NCI-H2196 (cell line): ENCODE measurements around the gene CD99L2.
"Not testable (repeated sequence)": the region's sequence is repeated elsewhere in the genome, so short reads cannot be mapped to it uniquely, and the experiment has no call there.

Experiments
- DNase-seq: peaks from one replicate; lab custom pipeline; 2025; ENCODE audit not compliant: unreplicated experiment; lab: John Stamatoyannopoulos, UW

The CD99L2 gene

DNA sequence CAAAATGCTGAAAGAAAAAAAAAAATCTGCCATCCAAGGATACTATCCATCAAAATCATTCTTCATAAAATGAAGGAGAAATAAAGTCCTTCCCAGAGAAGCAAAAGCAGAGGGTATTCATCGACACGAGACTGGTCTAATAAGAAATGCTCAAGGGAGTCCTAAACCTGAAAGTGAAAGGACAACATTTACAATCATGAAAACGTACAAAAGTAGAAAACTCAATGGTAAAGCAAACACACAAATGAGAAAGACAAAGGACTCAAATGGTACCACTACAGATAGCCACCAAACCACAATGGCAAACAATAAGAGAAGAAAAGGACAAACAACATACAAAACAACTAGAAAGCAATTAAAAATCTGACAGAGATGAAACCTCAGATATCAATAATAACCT lies 41.0 kb downstream of the CD99L2 start:
- DNase-seq: no peak

GRCh38 chrX:150856785-150857184 lies 41.7 kb downstream of the CD99L2 start:
- no peak for DNase-seq

DNA sequence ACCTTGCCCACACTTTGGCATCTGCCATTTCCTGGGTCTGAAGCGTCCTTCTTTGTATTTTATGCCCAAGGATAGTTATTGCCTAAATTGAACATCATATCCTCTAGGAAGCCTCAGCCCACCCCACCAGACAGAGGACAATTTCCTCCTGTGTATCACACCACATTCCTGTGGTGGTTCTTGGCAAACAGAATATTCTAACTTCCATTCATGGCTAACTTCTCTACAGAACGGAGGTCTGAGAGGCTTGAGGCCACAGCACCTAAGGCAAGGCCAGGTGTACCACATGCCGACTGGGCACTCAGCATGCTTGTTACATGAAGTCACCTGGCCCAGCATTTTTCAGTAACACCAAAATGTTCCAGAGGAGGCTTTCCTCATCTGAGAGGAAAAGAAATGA lies 42.4 kb downstream of the CD99L2 start:
- DNase-seq: peak; percentile 10

DNA sequence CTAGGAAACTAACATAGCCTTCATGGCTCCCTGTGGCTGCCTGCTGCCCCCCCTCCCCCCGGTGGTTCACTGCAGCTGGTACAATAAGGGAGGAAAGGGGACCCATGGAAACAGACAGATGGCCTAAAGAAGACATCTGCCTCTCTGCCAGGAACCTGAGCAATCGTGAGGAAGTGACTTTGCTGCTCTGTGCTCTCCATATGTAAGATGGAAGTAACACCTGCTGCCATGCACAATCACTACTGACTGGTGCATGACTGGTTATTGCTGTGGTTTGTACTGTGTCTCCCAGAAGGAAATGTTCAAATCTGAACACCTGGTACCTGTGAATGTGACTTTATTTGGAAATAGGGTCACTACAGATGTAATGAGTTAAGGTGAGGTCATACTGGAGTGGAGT lies 43.6 kb downstream of the CD99L2 start:
- peak; percentile 35 for DNase-seq

GRCh38 chrX:150849996-150850720 lies 48.3 kb downstream of the CD99L2 start:
- no peak for DNase-seq

DNA sequence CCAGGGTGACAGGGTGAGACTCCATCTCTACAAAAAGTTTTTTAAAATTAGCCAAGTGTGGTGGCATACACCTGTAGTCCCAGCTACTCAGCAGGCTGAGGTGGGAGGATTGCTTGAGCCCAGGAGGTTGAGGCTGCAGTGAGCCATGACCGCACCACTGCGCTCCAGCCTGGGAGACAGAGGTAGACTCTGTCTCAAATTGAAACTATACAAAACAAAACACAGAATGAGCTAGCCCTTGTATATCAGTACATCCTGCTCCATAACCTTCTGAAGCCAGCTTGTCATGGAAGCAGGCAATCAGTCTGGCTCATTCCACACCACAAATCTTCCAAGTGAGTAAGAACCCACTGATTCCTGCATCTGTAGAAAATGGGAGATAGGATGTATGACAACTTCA lies 49.0 kb downstream of the CD99L2 start:
- DNase-seq: no peak

DNA sequence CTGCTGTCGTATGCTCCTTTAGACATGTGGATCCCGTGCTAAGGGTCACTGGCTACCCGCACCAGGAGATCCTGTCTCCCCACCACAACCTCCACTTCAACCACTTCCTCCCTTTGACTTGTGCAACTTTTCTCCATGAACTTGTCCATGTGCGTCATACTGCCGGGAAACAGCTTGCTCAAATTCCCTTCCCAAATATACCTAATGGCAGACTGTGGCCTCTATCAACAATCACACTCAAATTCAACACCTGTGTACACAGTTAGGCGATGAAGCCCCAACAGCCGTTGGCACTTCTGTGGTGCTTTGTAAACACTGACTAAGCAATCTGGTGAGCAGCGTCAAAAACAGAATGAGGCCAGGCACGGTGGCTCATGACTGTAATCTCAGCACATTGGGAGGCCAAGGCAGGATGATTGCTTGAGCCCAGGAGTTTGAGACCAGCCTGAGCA lies 49.5 kb downstream of the CD99L2 start:
- DNase-seq: peak; percentile 84

- no peak for DNase-seq
These were observed 51.4 kb downstream of the CD99L2 start for GRCh38 chrX:150847088-150847487.

- no peak for DNase-seq
These were observed 52.3 kb downstream of the CD99L2 start for GRCh38 chrX:150846130-150846529.

- no peak for DNase-seq
These were observed 53.4 kb downstream of the CD99L2 start for GRCh38 chrX:150845091-150845490.

DNA sequence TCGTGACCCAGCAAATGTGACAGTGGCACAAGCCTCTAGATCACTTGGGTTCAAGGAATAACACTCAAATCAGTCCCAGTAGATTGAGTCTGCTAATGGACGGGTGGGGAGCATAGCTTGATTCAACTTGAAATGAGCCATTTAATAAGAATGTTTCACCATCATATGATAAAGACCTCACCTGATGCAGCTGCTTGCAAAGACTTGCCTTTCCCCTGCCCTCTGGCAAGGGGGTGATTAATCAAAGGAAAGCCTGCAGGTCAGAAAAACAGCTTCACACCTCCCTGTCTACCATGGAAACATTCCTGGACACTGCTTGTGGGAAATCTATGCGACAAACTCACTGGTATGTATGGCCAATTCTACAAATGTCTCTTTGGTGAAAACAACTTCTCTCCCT lies 54.5 kb downstream of the CD99L2 start:
- no peak for DNase-seq

GRCh38 chrX:150842198-150842685 lies 56.2 kb downstream of the CD99L2 start:
- DNase-seq: peak; percentile 37

GRCh38 chrX:150841456-150842197 lies 56.8 kb downstream of the CD99L2 start:
- peak; percentile 37 for DNase-seq

- no peak for DNase-seq
These were observed 60.6 kb downstream of the CD99L2 start for GRCh38 chrX:150837845-150838244.

DNA sequence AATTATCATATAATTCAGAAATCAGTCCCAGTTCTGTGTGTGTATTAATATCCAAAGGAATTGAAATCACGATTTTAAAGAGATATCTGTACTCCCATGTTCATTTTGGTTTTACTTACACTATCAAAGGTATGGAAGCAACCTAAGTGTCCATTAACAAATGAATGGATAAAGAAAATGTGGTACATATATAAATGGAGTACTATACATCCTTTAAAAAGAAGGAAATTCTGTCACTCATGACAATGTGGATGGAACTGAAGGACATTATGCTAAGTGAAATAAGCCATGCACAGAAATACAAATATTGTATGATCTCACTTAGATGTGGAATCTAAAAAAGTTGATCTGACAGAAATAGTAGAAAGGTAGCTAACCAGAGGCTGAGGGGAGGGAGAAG lies 63.8 kb downstream of the CD99L2 start:
- DNase-seq: no peak

- DNase-seq: no peak
These were observed 64.9 kb downstream of the CD99L2 start for GRCh38 chrX:150833454-150834056.

- no peak for DNase-seq
These were observed 66.6 kb downstream of the CD99L2 start for GRCh38 chrX:150831863-150832262.

- no peak for DNase-seq
These were observed 69.7 kb downstream of the CD99L2 start for GRCh38 chrX:150828785-150829184.

- not testable (repeated sequence) for DNase-seq
These were observed 74.1 kb downstream of the CD99L2 start for GRCh38 chrX:150824352-150824751.

DNA sequence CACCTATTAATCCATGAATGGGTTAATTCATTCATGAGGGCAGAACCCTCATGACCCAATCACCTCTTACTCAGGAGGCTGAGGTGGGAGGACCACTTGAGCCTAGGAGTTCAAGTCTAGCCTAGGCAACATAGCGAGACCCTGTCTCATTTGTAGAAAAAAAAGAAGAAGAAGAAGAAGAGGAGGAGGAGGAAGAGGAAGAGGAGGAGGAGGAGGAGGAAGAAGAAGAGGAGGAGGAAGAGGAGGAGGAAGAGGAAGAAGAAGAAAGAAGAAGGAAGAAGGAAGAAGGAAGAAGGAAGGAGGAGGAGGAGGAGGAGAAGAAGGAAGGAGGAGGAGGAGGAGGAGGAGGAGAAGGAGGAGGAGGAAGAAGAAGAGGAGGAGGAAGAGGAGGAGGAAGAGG lies 74.6 kb downstream of the CD99L2 start:
- DNase-seq: not testable (repeated sequence)

- DNase-seq: no peak
These were observed 76.5 kb downstream of the CD99L2 start for GRCh38 chrX:150821971-150822370.

- DNase-seq: no peak
These were observed 84.5 kb downstream of the CD99L2 start for GRCh38 chrX:150813922-150814321.
